ENCODE data around the gene PSMC5.
"Not testable (repeated sequence)": the region's sequence is repeated elsewhere in the genome, so short reads cannot be mapped to it uniquely, and the experiment has no call there.

The PSMC5 gene

GRCh38 chr17:63843387-63843888 is 16.2 kb downstream of the PSMC5 start:
- peak overlapping the region; percentile 70 for H3K9ac ChIP-seq (ENCODE audit: low read length)
- H3K4me3 ChIP-seq (ENCODE audit: low read length): peak overlapping the region; percentile 37
- not testable (repeated sequence) for H3K9me3 ChIP-seq (ENCODE audit: control insufficient read depth, low read length); H3K27me3 ChIP-seq (ENCODE audit: control insufficient read depth, insufficient read depth, low read length); H3K36me3 ChIP-seq (ENCODE audit: control insufficient read depth, insufficient read depth, low read length)
- peaks cover 30% of the 10 kb centered on the region for H3K4me1 ChIP-seq (ENCODE audit: control insufficient read depth, insufficient read depth, low read length)

DNA sequence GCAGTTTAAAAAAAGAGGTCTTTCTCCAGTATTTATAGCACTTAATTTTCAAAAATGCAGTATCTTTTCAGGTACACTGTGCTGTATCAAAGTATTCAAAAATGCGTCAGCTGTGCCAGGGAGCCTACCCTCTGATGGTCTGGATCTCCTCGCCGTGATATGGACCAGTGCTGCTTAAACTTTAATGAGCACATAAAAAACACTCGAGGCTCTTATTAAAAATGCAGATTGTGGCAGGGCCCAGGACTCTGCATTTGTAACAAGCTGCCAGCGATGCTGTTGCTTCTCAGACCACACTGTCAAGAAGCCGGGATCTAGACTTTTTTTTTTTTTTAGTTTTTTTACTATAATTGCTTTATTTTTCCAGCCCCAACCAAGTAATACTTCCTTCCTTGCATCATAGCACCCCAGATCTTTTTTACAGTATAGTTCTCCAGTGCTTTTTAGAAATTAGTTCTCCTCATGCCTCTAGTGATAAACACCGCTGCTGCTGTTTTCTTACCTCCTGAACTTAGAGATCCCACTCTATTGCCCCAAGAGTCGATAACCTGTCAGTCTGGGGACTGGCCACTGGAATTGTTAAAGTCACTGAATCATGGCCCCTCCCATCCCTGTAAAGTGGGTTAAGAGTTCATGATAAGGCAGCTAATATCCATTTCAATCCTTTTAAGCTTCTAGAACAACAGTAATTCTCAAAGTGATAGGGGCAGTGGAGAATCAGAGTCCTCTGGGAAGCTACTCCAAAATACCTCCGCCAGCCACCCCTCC is 16.9 kb downstream of the PSMC5 start:
- Histone ChIP-seq H3K9me3 (ENCODE audit: control insufficient read depth, low read length) (no peaks in the 10 kb centered on the region), H3K4me1 (ENCODE audit: control insufficient read depth, insufficient read depth, low read length) (peaks cover 23% of the 10 kb centered on the region), H3K36me3 (ENCODE audit: control insufficient read depth, insufficient read depth, low read length) (no peaks in the 10 kb centered on the region), H3K9ac (ENCODE audit: low read length) (peak overlapping the region; percentile 70), H3K4me3 (ENCODE audit: low read length) (no peak overlapping the region), H3K27me3 (ENCODE audit: control insufficient read depth, insufficient read depth, low read length) (no peaks in the 10 kb centered on the region)

- Histone ChIP-seq H3K4me3 (ENCODE audit: low read length) (no peak overlapping the region), H3K9ac (ENCODE audit: low read length) (no peak overlapping the region), H3K27me3 (ENCODE audit: control insufficient read depth, insufficient read depth, low read length) (no peaks in the 10 kb centered on the region), H3K36me3 (ENCODE audit: control insufficient read depth, insufficient read depth, low read length) (no peaks in the 10 kb centered on the region), H3K9me3 (ENCODE audit: control insufficient read depth, low read length) (no peaks in the 10 kb centered on the region), H3K4me1 (ENCODE audit: control insufficient read depth, insufficient read depth, low read length) (peaks cover 10% of the 10 kb centered on the region)
Observed at GRCh38 chr17:63845509-63845908, 18.3 kb downstream of the PSMC5 start.

DNA sequence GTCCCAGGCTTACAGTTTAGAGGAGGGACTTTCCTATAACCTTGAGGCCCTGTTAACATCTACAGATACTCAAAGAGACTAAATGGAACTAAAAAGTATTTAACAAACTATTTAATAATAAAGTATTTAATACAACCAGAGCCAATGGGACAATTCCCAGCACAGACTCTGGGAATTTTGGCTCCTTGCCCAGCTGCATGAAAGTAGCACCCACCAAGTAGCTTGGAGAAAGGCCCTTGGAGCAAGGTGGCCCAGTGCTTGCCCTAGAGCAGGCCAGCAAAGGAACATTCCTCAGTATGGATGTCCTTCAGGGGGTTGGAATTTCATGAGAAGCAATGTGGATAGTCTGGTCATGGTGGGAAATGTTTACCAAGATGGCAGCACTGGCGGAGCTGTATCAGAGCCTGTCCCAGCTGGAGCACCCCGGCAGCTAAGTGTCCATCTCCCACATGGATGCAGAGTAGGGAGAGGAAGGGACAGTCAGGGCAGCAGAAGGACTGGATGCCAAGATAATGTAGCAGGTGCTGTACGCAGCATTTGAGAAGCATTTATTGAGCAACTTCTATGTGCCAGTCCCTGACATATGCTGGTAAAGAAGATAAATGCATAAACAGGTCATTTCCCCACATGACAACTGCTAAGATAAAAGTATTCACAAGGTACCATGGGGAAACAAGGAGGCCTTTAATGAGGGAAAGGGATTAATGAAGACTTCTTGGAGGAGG is 20.5 kb downstream of the PSMC5 start:
- no peaks in the 10 kb centered on the region for H3K9me3 ChIP-seq (ENCODE audit: control insufficient read depth, low read length)
- no peak overlapping the region for H3K4me3 ChIP-seq (ENCODE audit: low read length)
- no peak overlapping the region for H3K9ac ChIP-seq (ENCODE audit: low read length)
- no peaks in the 10 kb centered on the region for H3K27me3 ChIP-seq (ENCODE audit: control insufficient read depth, insufficient read depth, low read length)
- no peaks in the 10 kb centered on the region for H3K36me3 ChIP-seq (ENCODE audit: control insufficient read depth, insufficient read depth, low read length)
- no peaks in the 10 kb centered on the region for H3K4me1 ChIP-seq (ENCODE audit: control insufficient read depth, insufficient read depth, low read length)

GRCh38 chr17:63848834-63849689 is 21.8 kb downstream of the PSMC5 start:
- Histone ChIP-seq H3K9ac (ENCODE audit: low read length) (no peak overlapping the region), H3K4me3 (ENCODE audit: low read length) (no peak overlapping the region), H3K9me3 (ENCODE audit: control insufficient read depth, low read length) (no peaks in the 10 kb centered on the region), H3K4me1 (ENCODE audit: control insufficient read depth, insufficient read depth, low read length) (no peaks in the 10 kb centered on the region), H3K27me3 (ENCODE audit: control insufficient read depth, insufficient read depth, low read length) (no peaks in the 10 kb centered on the region), H3K36me3 (ENCODE audit: control insufficient read depth, insufficient read depth, low read length) (no peaks in the 10 kb centered on the region)

- Histone ChIP-seq H3K4me1 (ENCODE audit: control insufficient read depth, insufficient read depth, low read length) (no peaks in the 10 kb centered on the region), H3K4me3 (ENCODE audit: low read length) (no peak overlapping the region), H3K36me3 (ENCODE audit: control insufficient read depth, insufficient read depth, low read length) (no peaks in the 10 kb centered on the region), H3K9me3 (ENCODE audit: control insufficient read depth, low read length) (no peaks in the 10 kb centered on the region), H3K9ac (ENCODE audit: low read length) (no peak overlapping the region), H3K27me3 (ENCODE audit: control insufficient read depth, insufficient read depth, low read length) (no peaks in the 10 kb centered on the region)
Observed at GRCh38 chr17:63850401-63850800, 23.2 kb downstream of the PSMC5 start.

GRCh38 chr17:63853260-63853659 is 26.0 kb downstream of the PSMC5 start:
- H3K9ac ChIP-seq (ENCODE audit: low read length): no peak overlapping the region
- no peak overlapping the region for H3K4me3 ChIP-seq (ENCODE audit: low read length)
- no peaks in the 10 kb centered on the region for H3K27me3 ChIP-seq (ENCODE audit: control insufficient read depth, insufficient read depth, low read length)
- no peaks in the 10 kb centered on the region for H3K9me3 ChIP-seq (ENCODE audit: control insufficient read depth, low read length)
- H3K36me3 ChIP-seq (ENCODE audit: control insufficient read depth, insufficient read depth, low read length): no peaks in the 10 kb centered on the region
- H3K4me1 ChIP-seq (ENCODE audit: control insufficient read depth, insufficient read depth, low read length): no peaks in the 10 kb centered on the region

DNA sequence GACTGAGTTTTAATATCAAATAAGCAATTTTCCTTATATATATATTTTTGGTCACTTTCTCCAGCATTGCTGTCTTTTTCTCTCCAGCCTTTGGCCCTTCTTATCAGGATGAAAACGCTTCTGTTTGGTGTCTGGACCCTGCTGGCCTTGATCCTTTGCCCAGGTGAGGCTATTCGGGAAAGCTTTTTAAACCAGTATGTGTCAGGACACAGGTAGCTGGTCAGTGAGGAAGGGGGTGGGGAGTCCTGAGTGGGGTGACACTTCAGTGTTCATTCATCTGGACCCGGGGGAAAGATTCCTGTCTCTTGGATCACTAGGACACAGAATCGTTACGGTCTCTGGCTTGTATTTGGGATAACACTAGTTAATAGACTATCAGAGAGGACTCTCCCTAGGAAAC is 27.5 kb downstream of the PSMC5 start:
- Histone ChIP-seq H3K4me1 (ENCODE audit: control insufficient read depth, insufficient read depth, low read length) (no peaks in the 10 kb centered on the region), H3K27me3 (ENCODE audit: control insufficient read depth, insufficient read depth, low read length) (no peaks in the 10 kb centered on the region)

GRCh38 chr17:63855185-63855584 is 28.0 kb downstream of the PSMC5 start:
- H3K9ac ChIP-seq (ENCODE audit: low read length): no peak overlapping the region
- H3K36me3 ChIP-seq (ENCODE audit: control insufficient read depth, insufficient read depth, low read length): no peaks in the 10 kb centered on the region
- H3K27me3 ChIP-seq (ENCODE audit: control insufficient read depth, insufficient read depth, low read length): no peaks in the 10 kb centered on the region
- no peak overlapping the region for H3K4me3 ChIP-seq (ENCODE audit: low read length)
- H3K9me3 ChIP-seq (ENCODE audit: control insufficient read depth, low read length): no peaks in the 10 kb centered on the region
- H3K4me1 ChIP-seq (ENCODE audit: control insufficient read depth, insufficient read depth, low read length): no peaks in the 10 kb centered on the region

More for the DNA sequence above, 27.5 kb downstream of the PSMC5 start:
- Histone ChIP-seq H3K36me3 (ENCODE audit: control insufficient read depth, insufficient read depth, low read length) (no peaks in the 10 kb centered on the region), H3K9ac (ENCODE audit: low read length) (no peak overlapping the region), H3K4me3 (ENCODE audit: low read length) (no peak overlapping the region), H3K9me3 (ENCODE audit: control insufficient read depth, low read length) (no peaks in the 10 kb centered on the region)

- not testable (repeated sequence) for H3K4me1 ChIP-seq (ENCODE audit: control insufficient read depth, insufficient read depth, low read length); H3K9ac ChIP-seq (ENCODE audit: low read length); H3K36me3 ChIP-seq (ENCODE audit: control insufficient read depth, insufficient read depth, low read length); H3K4me3 ChIP-seq (ENCODE audit: low read length); H3K27me3 ChIP-seq (ENCODE audit: control insufficient read depth, insufficient read depth, low read length); H3K9me3 ChIP-seq (ENCODE audit: control insufficient read depth, low read length)
Observed at GRCh38 chr17:63856425-63856824, 29.2 kb downstream of the PSMC5 start.

GRCh38 chr17:63859257-63859656 is 32.0 kb downstream of the PSMC5 start:
- no peaks in the 10 kb centered on the region for H3K4me1 ChIP-seq (ENCODE audit: control insufficient read depth, insufficient read depth, low read length)

DNA sequence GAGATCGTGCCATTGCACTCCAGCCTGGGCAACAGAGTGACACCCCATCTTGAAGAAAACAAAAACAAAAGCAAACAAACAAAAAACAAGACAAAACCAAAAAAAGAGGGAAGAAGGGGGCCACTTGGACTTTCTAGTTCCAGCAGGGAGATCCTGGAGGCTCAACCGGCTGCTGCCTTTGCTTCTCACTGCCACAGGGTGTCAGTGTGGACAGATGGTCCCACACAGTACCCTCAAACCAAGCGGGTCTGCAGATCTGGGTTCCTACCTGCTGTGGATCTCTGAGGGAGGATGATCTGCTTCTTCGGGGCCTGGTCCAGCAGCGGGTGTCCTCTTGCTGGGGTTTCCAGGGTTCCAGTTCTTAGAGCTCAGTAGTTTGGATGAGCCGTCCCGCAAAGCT is 39.4 kb downstream of the PSMC5 start:
- H3K9me3 ChIP-seq (ENCODE audit: control insufficient read depth, low read length); H3K4me3 ChIP-seq (ENCODE audit: low read length); H3K36me3 ChIP-seq (ENCODE audit: control insufficient read depth, insufficient read depth, low read length); H3K9ac ChIP-seq (ENCODE audit: low read length); H3K27me3 ChIP-seq (ENCODE audit: control insufficient read depth, insufficient read depth, low read length); H3K4me1 ChIP-seq (ENCODE audit: control insufficient read depth, insufficient read depth, low read length): not testable (repeated sequence)

More at GRCh38 chr17:63859257-63859656, 32.0 kb downstream of the PSMC5 start:
- no peak overlapping the region for H3K4me3 ChIP-seq (ENCODE audit: low read length)
- H3K9me3 ChIP-seq (ENCODE audit: control insufficient read depth, low read length): no peaks in the 10 kb centered on the region
- no peak overlapping the region for H3K9ac ChIP-seq (ENCODE audit: low read length)
- no peaks in the 10 kb centered on the region for H3K27me3 ChIP-seq (ENCODE audit: control insufficient read depth, insufficient read depth, low read length)
- H3K36me3 ChIP-seq (ENCODE audit: control insufficient read depth, insufficient read depth, low read length): no peaks in the 10 kb centered on the region
